Progenitor cell of endocrine pancreas (in vitro differentiated cells): ENCODE measurements around the gene TH. TPM values are rescaled to one million over a fixed set of nuclear protein-coding genes. Genes with fewer than 3 reads are reported as not detected.

Experiments used
- DNase-seq: peaks from one replicate; pipeline ENCODE4 v3.0.0; 2021; ENCODE audit warnings: low spot score; ENCODE audit not compliant: unreplicated experiment
- H3K27ac Mint-ChIP-seq: 2 replicates; pipeline ENCODE4 v1.8.0; 2021; ENCODE audit warnings: mild to moderate bottlenecking, moderate library complexity, mixed read lengths
- H3K27me3 Mint-ChIP-seq: 2 replicates; pipeline ENCODE4 v1.8.0; 2021; ENCODE audit warnings: mixed read lengths
- H3K36me3 Mint-ChIP-seq: 2 replicates; pipeline ENCODE4 v1.8.0; 2022; ENCODE audit warnings: mixed read lengths; ENCODE audit not compliant: insufficient read depth
- H3K4me1 Mint-ChIP-seq: 2 replicates; pipeline ENCODE4 v1.8.0; 2021; ENCODE audit warnings: low read depth, mixed read lengths
- H3K4me3 Mint-ChIP-seq: 2 replicates; pipeline ENCODE4 v1.8.0; 2021; ENCODE audit warnings: low read depth, mild to moderate bottlenecking, moderate library complexity, mixed read lengths
- H3K9me3 Mint-ChIP-seq: 2 replicates; pipeline ENCODE4 v1.8.0; 2021; ENCODE audit warnings: low read depth, mixed read lengths
- CTCF ChIP-seq: fragments of 200-600 bp; sonication (generic); IDR thresholded peaks from one replicate; pipeline ENCODE4 v1.5.0; 2021; ENCODE audit warnings: antibody characterized with exemption, mild to moderate bottlenecking; ENCODE audit not compliant: unreplicated experiment
- total RNA-seq: library from RNA; stranded (reverse); gene quantifications from 2 replicates; pipeline ENCODE4 v1.2.1, GENCODE V29; 2021

TH gene
- total RNA-seq, 1 donor from 2014 or later, result 0.53 TPM

DNA sequence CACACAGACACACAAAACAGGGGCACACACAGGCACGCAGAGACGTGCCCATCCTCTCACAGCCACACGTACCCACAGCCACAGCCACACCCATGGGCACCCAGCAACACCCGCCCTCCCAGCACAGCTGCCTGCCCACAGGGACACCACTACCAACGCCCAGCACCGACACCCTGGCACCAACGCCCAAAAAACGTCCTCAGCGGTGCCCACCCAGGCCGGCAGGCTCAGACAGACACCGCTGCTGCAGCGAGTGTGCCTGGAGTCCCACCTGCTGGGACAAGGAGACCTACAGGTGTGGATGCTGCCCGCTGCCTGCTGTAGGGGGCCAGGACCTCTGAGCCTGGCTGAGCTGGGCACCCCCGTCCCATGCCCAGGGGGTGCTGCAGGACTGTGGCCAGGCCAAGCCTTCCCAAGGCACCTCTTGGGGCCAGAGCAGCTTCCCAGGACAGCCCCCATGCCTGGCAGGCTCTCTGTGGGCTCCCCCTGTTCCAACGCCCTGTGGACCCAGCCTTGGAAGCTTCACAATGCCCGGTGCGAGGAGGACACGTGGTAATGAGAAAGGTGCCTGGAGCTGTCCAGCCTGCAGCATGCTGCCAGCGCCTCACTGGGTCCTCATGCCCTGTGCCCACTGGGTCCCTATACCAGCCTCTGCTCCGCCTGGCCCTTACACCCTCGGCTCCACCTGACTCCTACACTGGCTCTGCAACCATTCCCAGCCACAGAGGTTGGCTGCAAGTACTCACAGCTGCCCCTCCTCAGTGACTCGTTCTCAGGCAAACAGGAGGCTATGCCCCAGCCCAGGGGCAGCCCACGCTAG, 45.8 kb upstream of the TH start:
- no peak for DNase-seq
- H3K4me1 Mint-ChIP-seq, result peaks cover 24% of the 10 kb centered on the region
- H3K9me3 Mint-ChIP-seq, result peaks cover 7% of the 10 kb centered on the region
- H3K27ac Mint-ChIP-seq, result no peak overlapping the region
- H3K4me3 Mint-ChIP-seq, result no peak overlapping the region
- H3K36me3 Mint-ChIP-seq, result no peaks in the 10 kb centered on the region
- no peak for TF ChIP-seq CTCF
- H3K27me3 Mint-ChIP-seq, result peaks cover 57% of the 10 kb centered on the region

DNA sequence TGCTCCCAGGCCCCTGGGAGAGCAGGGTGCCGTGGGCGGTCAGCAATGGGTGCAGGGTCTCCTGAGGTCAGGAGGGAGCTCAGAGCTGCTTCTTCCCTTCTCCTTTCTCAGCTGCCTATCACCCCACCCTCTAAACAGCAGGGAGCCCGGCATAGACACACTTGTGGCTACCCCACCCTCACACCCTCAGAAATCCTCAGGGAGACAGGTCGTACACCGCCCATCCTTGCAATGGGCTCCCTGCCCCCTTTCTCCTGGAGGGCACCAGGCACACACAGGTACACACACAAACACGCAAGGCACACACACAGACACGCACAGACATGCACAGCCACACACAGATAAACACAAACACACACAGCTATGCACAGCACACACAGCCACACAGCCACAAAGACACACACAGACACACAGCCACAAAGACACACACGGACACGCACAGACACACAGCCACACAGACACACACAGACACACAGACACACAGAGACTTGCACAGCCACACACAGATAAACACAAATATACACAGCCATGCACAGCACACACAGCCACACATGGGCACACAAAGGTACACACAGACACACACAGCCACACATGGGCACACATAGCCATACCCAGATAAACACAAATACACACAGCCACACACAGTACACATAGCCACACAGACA, 44.9 kb upstream of the TH start:
- TF ChIP-seq CTCF, result no peak
- Mint-ChIP-seq H3K4me3 (no peak overlapping the region), H3K9me3 (peaks cover 7% of the 10 kb centered on the region), H3K27ac (no peak overlapping the region), H3K4me1 (peaks cover 29% of the 10 kb centered on the region), H3K27me3 (peaks cover 54% of the 10 kb centered on the region), H3K36me3 (no peaks in the 10 kb centered on the region)
- no peak for DNase-seq

DNA sequence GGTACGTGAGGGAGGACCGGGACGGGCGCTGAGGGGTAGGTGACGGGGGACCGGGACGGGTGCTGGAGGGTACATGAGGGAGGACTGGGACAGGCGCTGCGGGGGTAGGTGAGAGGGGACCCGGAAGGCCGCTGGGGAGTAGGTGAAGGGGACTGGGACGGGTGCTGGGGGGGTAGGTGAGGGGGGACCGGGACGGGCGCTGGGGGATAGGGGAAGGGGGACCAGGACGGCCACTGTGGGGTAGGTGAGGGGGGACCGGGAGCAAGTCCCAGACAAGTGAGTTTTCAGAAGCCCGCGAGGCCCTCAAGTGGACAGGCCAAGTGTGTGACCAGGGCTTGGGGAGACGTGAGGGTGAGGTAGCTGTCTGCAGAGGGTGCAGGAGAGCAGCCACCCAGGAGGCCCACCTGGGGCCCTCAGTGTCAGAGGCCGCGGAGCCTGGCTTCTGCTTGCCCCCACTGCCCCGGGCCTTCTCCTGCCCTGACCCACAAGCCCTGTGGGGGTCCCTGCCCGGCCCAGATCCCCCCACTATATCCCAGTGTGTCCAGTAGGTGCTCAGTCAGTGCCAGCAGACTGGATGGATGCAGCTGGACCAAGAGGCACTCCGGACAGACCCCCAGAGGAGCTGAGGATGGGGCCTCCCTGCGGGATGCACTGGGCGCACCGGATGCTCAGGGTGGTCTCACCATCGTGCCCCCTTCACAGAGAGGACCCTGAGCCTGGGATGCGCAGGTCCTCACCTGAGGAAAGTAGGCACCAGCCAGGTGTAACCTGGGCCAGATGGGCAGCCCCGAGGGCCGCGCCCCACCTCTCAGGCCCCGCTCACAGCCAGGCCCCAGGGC, 44.2 kb upstream of the TH start:
- Mint-ChIP-seq H3K9me3 (peaks cover 7% of the 10 kb centered on the region), H3K36me3 (no peaks in the 10 kb centered on the region), H3K4me3 (no peak overlapping the region), H3K27ac (no peak overlapping the region), H3K27me3 (peaks cover 49% of the 10 kb centered on the region), H3K4me1 (peaks cover 34% of the 10 kb centered on the region)
- TF ChIP-seq CTCF, result no peak
- DNase-seq, result no peak

DNA sequence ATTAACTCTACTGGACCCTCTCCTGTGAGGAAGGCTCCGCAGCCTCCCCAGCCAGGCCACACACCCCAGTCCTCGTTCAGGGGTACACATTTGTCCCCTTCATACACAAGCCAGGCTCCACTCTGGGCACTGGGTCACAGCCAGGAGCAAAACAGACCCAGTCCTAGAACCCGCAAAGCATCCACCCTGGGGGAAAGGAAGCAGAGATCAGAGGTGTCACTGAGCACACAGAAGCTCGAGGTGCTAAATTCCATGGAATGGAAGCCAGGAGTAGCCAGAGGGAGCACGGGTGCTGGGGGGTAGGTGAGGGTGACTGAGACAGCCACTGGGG, 43.6 kb upstream of the TH start:
- no peak for TF ChIP-seq CTCF
- peaks cover 40% of the 10 kb centered on the region for H3K4me1 Mint-ChIP-seq
- H3K27me3 Mint-ChIP-seq, result peaks cover 43% of the 10 kb centered on the region
- no peak for DNase-seq
- no peaks in the 10 kb centered on the region for H3K36me3 Mint-ChIP-seq
- H3K4me3 Mint-ChIP-seq, result no peak overlapping the region
- no peak overlapping the region for H3K27ac Mint-ChIP-seq
- peaks cover 2% of the 10 kb centered on the region for H3K9me3 Mint-ChIP-seq

GRCh38 chr11:2214527-2215229, 43.1 kb upstream of the TH start:
- H3K36me3 Mint-ChIP-seq, result no peaks in the 10 kb centered on the region
- H3K4me3 Mint-ChIP-seq, result no peak overlapping the region
- no peaks in the 10 kb centered on the region for H3K9me3 Mint-ChIP-seq
- H3K4me1 Mint-ChIP-seq, result peaks cover 42% of the 10 kb centered on the region
- no peak for DNase-seq
- no peak overlapping the region for H3K27ac Mint-ChIP-seq
- peaks cover 39% of the 10 kb centered on the region for H3K27me3 Mint-ChIP-seq
- no peak for TF ChIP-seq CTCF
